ENCODE data around the gene BCL11A. TPM values are rescaled to one million over a fixed set of nuclear protein-coding genes. Genes with fewer than 3 reads are reported as not detected.
A peak's percentile ranks its signal among the peaks of the same experiment; 100 is the strongest.

BCL11A gene
- total and polyA plus RNA-seq, 2 experiments from 2014 or later: 57.5 to 77.6 TPM

DNA sequence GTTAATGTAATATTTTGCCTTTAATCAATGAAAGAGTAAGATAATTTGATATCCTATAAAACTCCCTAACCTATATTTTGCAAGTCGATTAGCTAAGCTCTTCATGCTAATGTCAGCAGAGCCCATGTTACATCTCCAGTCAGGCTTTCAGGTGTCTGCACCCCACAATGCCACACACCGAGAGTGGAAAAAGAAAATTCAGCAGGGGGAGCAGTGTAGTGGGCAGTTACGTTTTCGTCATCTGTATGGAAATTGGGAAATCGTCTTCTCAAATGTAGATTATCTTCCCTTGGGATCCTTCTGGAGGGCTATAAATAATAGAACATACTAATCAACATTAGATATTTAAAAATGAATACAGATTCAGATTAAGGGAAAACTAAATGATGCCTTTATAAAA is 66.3 kb downstream of the BCL11A start:
- no peak for TF ChIP-seq NANOG (IDR thresholded peaks at IDR 0.05; ENCODE audit: borderline replicate concordance)
- TF ChIP-seq, protein P1, sequence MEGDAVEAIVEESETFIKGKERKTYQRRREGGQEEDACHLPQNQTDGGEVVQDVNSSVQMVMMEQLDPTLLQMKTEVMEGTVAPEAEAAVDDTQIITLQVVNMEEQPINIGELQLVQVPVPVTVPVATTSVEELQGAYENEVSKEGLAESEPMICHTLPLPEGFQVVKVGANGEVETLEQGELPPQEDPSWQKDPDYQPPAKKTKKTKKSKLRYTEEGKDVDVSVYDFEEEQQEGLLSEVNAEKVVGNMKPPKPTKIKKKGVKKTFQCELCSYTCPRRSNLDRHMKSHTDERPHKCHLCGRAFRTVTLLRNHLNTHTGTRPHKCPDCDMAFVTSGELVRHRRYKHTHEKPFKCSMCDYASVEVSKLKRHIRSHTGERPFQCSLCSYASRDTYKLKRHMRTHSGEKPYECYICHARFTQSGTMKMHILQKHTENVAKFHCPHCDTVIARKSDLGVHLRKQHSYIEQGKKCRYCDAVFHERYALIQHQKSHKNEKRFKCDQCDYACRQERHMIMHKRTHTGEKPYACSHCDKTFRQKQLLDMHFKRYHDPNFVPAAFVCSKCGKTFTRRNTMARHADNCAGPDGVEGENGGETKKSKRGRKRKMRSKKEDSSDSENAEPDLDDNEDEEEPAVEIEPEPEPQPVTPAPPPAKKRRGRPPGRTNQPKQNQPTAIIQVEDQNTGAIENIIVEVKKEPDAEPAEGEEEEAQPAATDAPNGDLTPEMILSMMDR (conservative IDR thresholded peaks at IDR 0.05; ENCODE audit: low read depth in 2 of 2): 0 out of 4 replicates have a peak, but pooled peaks of 1 of the 2 experiments have one; percentile 10
- Mint-ChIP-seq H3K27me3 (ENCODE audit: insufficient read depth, low read depth, poor library complexity) (peaks cover 14% of the 10 kb centered on the region), H3K4me1 (peaks cover 72% of the 10 kb centered on the region), H3K4me3 (no peak overlapping the region), H3K36me3 (ENCODE audit: low read depth) (peaks cover 15% of the 10 kb centered on the region; the same call in 2 of the 3 replicates), H3K27ac (no peak overlapping the region), H3K9me3 (no peaks in the 10 kb centered on the region)
- H3K79me2 ChIP-seq (replicated peaks; ENCODE audit: insufficient read depth): peaks cover 94% of the 10 kb centered on the region
- H3K4me3 ChIP-seq: no peak overlapping the region
- no peaks in the 10 kb centered on the region for H3K27me3 ChIP-seq (ENCODE audit: insufficient read depth)
- peaks cover 4% of the 10 kb centered on the region; the same call in 1 of the 2 replicates for H3K36me3 ChIP-seq (ENCODE audit: insufficient read depth)
- no peaks in the 10 kb centered on the region for H3K9me2 ChIP-seq (ENCODE audit: insufficient read depth)
- no peaks in the 10 kb centered on the region for H3F3A ChIP-seq (replicated peaks; ENCODE audit: low read depth)
- H3K27ac ChIP-seq (ENCODE audit: low read depth): no peak overlapping the region
- H4K20me1 ChIP-seq (replicated peaks; ENCODE audit: insufficient read depth): peaks cover 63% of the 10 kb centered on the region
- DNase-seq (ENCODE audit: low spot score) (no peak), ATAC-seq (no peak)
- no peak overlapping the region for H3K4me2 ChIP-seq
- peaks cover 67% of the 10 kb centered on the region for H3K4me1 ChIP-seq (ENCODE audit: insufficient read depth)
- H2AFZ ChIP-seq: no peak overlapping the region

DNA sequence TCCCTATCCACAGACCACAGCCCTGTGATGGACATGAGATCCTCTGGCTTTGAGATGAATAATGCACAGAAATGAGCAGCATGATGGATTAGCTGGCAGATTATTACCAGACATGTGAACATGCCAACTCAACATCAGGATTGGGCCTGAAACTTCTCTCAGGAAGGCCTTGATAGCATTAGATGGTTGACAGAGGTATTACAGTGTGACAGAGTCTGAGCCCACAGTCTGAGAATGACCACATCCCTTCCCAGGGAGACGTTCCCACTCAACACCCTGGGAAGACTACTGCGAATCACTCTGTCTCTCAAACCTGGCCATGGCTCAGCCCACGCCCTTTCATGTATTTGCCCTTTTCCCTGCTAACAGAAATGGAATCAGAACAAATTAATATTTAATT is 66.9 kb downstream of the BCL11A start:
- Histone ChIP-seq H3K36me3 (ENCODE audit: insufficient read depth) (peaks cover 4% of the 10 kb centered on the region; the same call in 1 of the 2 replicates), H3K4me2 (no peak overlapping the region), H3K4me3 (no peak overlapping the region), H4K20me1 (replicated peaks; ENCODE audit: insufficient read depth) (peaks cover 63% of the 10 kb centered on the region), H3K79me2 (replicated peaks; ENCODE audit: insufficient read depth) (peaks cover 94% of the 10 kb centered on the region), H3K27me3 (ENCODE audit: insufficient read depth) (peaks cover 2% of the 10 kb centered on the region; the same call in 1 of the 2 replicates), H2AFZ (no peak overlapping the region), H3K4me1 (ENCODE audit: insufficient read depth) (peaks cover 73% of the 10 kb centered on the region), H3K27ac (ENCODE audit: low read depth) (no peak overlapping the region), H3F3A (replicated peaks; ENCODE audit: low read depth) (no peaks in the 10 kb centered on the region), H3K9me2 (ENCODE audit: insufficient read depth) (no peaks in the 10 kb centered on the region)
- Mint-ChIP-seq H3K27ac (no peak overlapping the region), H3K4me1 (peaks cover 76% of the 10 kb centered on the region), H3K36me3 (ENCODE audit: low read depth) (peaks cover 18% of the 10 kb centered on the region), H3K9me3 (no peaks in the 10 kb centered on the region), H3K4me3 (no peak overlapping the region), H3K27me3 (ENCODE audit: insufficient read depth, low read depth, poor library complexity) (peaks cover 16% of the 10 kb centered on the region)
- DNase-seq (ENCODE audit: low spot score): no peak
- ATAC-seq: no peak
- TF ChIP-seq, protein P2, sequence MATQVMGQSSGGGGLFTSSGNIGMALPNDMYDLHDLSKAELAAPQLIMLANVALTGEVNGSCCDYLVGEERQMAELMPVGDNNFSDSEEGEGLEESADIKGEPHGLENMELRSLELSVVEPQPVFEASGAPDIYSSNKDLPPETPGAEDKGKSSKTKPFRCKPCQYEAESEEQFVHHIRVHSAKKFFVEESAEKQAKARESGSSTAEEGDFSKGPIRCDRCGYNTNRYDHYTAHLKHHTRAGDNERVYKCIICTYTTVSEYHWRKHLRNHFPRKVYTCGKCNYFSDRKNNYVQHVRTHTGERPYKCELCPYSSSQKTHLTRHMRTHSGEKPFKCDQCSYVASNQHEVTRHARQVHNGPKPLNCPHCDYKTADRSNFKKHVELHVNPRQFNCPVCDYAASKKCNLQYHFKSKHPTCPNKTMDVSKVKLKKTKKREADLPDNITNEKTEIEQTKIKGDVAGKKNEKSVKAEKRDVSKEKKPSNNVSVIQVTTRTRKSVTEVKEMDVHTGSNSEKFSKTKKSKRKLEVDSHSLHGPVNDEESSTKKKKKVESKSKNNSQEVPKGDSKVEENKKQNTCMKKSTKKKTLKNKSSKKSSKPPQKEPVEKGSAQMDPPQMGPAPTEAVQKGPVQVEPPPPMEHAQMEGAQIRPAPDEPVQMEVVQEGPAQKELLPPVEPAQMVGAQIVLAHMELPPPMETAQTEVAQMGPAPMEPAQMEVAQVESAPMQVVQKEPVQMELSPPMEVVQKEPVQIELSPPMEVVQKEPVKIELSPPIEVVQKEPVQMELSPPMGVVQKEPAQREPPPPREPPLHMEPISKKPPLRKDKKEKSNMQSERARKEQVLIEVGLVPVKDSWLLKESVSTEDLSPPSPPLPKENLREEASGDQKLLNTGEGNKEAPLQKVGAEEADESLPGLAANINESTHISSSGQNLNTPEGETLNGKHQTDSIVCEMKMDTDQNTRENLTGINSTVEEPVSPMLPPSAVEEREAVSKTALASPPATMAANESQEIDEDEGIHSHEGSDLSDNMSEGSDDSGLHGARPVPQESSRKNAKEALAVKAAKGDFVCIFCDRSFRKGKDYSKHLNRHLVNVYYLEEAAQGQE (IDR thresholded peaks at IDR 0.05; ENCODE audit: unreplicated experiment): no peak
- TF ChIP-seq POLR2AphosphoS5 (IDR thresholded peaks at IDR 0.05; ENCODE audit: low read depth) (no peak), STAT1 (IDR thresholded peaks at IDR 0.05; ENCODE audit: unreplicated experiment) (no peak), ZNF114 (CRISPR knock-in tag; IDR thresholded peaks at IDR 0.05) (no peak), CREB1 (CRISPR knock-in tag; IDR thresholded peaks at IDR 0.05; ENCODE audit: low read depth) (no peak), JUNB (IDR thresholded peaks at IDR 0.05; ENCODE audit: unreplicated experiment) (no peak), NANOG (IDR thresholded peaks at IDR 0.05; ENCODE audit: borderline replicate concordance) (no peak), EZH2phosphoT487 (IDR thresholded peaks at IDR 0.05; ENCODE audit: unreplicated experiment) (no peak), EZH2 (IDR thresholded peaks at IDR 0.05; ENCODE audit: low read depth, unreplicated experiment) (no peak), ZNF331 (CRISPR knock-in tag; IDR thresholded peaks at IDR 0.05; ENCODE audit: low read depth) (no peak)
- TF ChIP-seq, protein P3, sequence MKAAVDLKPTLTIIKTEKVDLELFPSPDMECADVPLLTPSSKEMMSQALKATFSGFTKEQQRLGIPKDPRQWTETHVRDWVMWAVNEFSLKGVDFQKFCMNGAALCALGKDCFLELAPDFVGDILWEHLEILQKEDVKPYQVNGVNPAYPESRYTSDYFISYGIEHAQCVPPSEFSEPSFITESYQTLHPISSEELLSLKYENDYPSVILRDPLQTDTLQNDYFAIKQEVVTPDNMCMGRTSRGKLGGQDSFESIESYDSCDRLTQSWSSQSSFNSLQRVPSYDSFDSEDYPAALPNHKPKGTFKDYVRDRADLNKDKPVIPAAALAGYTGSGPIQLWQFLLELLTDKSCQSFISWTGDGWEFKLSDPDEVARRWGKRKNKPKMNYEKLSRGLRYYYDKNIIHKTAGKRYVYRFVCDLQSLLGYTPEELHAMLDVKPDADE (IDR thresholded peaks at IDR 0.05): no peak

Data from GM23338 (cell line).